Activated CD4-positive, alpha-beta T cell treated with anti-CD3 and anti-CD28 coated beads for 36 hours (primary cell): ENCODE data around the gene MOB3B. TPM values are rescaled to one million over a fixed set of nuclear protein-coding genes. Genes with fewer than 3 reads are reported as not detected.

Source experiments
- ATAC-seq: fragments of 200-7000 bp; cut with Tn5 transposase; one replicate; pipeline ENCODE4 v1.10.0; 2021; ENCODE audit warnings: mild to moderate bottlenecking, moderate library complexity
- CTCF ChIA-PET: fragments of 350-600 bp; sonication (Branson Sonifier 250); formaldehyde crosslinking; loops from one replicate; lab custom pipeline; 2021; ENCODE audit warnings: antibody characterized with exemption; lab: Charles Lee
- POLR2A ChIA-PET: fragments of 350-600 bp; sonication (Branson Sonifier 250); formaldehyde crosslinking; loops from one replicate; lab custom pipeline; 2021; ENCODE audit warnings: antibody characterized with exemption, inconsistent platforms; lab: Charles Lee
- DNase-seq: peaks from one replicate; pipeline ENCODE4 v3.0.0-alpha.2; 2020
- H3K27ac Mint-ChIP-seq: one replicate; pipeline ENCODE4 v1.8.0; 2021; ENCODE audit warnings: mixed read lengths
- H3K27me3 Mint-ChIP-seq: one replicate; pipeline ENCODE4 v1.8.0; 2021; ENCODE audit warnings: mixed read lengths
- H3K36me3 Mint-ChIP-seq: one replicate; pipeline ENCODE4 v1.8.0; 2021; ENCODE audit warnings: low read depth, mixed read lengths
- H3K4me1 Mint-ChIP-seq: one replicate; pipeline ENCODE4 v1.8.0; 2021; ENCODE audit warnings: mixed read lengths
- H3K4me3 Mint-ChIP-seq: one replicate; pipeline ENCODE4 v1.8.0; 2021; ENCODE audit warnings: mild to moderate bottlenecking, moderate library complexity, mixed read lengths
- H3K9me3 Mint-ChIP-seq: one replicate; pipeline ENCODE4 v1.8.0; 2021; ENCODE audit warnings: low read depth, mixed read lengths
- intact Hi-C, 2 experiments: fragments of 100-400 bp; cut with DNase I in 1 of 2; cut with micrococcal nuclease in 1 of 2; formaldehyde crosslinking; loops; one replicate each; pipeline versions ENCODE4 v1.14.2 to v1.15.1; 2022 to 2024; cut with DNase I, micrococcal nuclease
- total RNA-seq, 2 experiments: library from RNA; stranded (reverse); gene quantifications; one replicate each; pipeline ENCODE4 v1.2.3, GENCODE V29; 2021

The MOB3B gene
- total RNA-seq, 2 experiments from 2014 or later, result 0.80 to 0.88 TPM

- Mint-ChIP-seq H3K9me3 (peaks cover 4% of the 10 kb centered on the region), H3K36me3 (no peaks in the 10 kb centered on the region), H3K4me3 (no peak overlapping the region), H3K27me3 (no peaks in the 10 kb centered on the region), H3K27ac (no peak overlapping the region), H3K4me1 (peaks cover 12% of the 10 kb centered on the region)
- ChIA-PET CTCF (no interaction called here), POLR2A (no interaction called here)
- ATAC-seq, result no peak
- no peak for DNase-seq
- intact Hi-C loops, result no loop called here
These were observed 33.5 kb downstream of the MOB3B start for GRCh38 chr9:27496135-27496504.

GRCh38 chr9:27495480-27496134 lies 34.0 kb downstream of the MOB3B start:
- ChIA-PET CTCF (no interaction called here), POLR2A (no interaction called here)
- ATAC-seq (no peak), DNase-seq (no peak)
- Mint-ChIP-seq H3K36me3 (no peaks in the 10 kb centered on the region), H3K27ac (no peak overlapping the region), H3K27me3 (no peaks in the 10 kb centered on the region), H3K9me3 (peaks cover 4% of the 10 kb centered on the region), H3K4me1 (peaks cover 9% of the 10 kb centered on the region), H3K4me3 (no peak overlapping the region)
- intact Hi-C loops, result no loop called here

GRCh38 chr9:27491154-27491553 lies 38.5 kb downstream of the MOB3B start:
- no peak overlapping the region for H3K4me3 Mint-ChIP-seq
- ChIA-PET POLR2A (no interaction called here), CTCF (no interaction called here)
- peaks cover 4% of the 10 kb centered on the region for H3K9me3 Mint-ChIP-seq
- no peak overlapping the region for H3K27ac Mint-ChIP-seq
- H3K4me1 Mint-ChIP-seq, result peaks cover 2% of the 10 kb centered on the region
- intact Hi-C loops, result no loop called here
- no peaks in the 10 kb centered on the region for H3K36me3 Mint-ChIP-seq
- no peak for ATAC-seq
- DNase-seq, result no peak
- no peaks in the 10 kb centered on the region for H3K27me3 Mint-ChIP-seq

- ChIA-PET POLR2A (no interaction called here), CTCF (interaction anchor here (0.6 to 1.1 kb wide), 4 partner anchors 27 to 215 kb away, joined by 3 to 5 read pairs (median 4); no protein-coding TSS in a partner anchor)
- ATAC-seq (peak; percentile 26), DNase-seq (no peak)
- H3K4me1 Mint-ChIP-seq, result peaks cover 18% of the 10 kb centered on the region
- no peaks in the 10 kb centered on the region for H3K36me3 Mint-ChIP-seq
- no peaks in the 10 kb centered on the region for H3K27me3 Mint-ChIP-seq
- peaks cover 2% of the 10 kb centered on the region for H3K9me3 Mint-ChIP-seq
- no peak overlapping the region for H3K4me3 Mint-ChIP-seq
- no peak overlapping the region for H3K27ac Mint-ChIP-seq
- intact Hi-C loops, result no loop called here
These were observed 40.3 kb downstream of the MOB3B start for GRCh38 chr9:27489087-27489876.

- H3K36me3 Mint-ChIP-seq, result no peaks in the 10 kb centered on the region
- ChIA-PET POLR2A (no interaction called here), CTCF (interaction anchor here (0.7 to 0.9 kb wide), 2 partner anchors 10 to 25 kb away, joined by 3 to 4 read pairs; no protein-coding TSS in a partner anchor)
- no peak overlapping the region for H3K27ac Mint-ChIP-seq
- no peak for ATAC-seq
- no peak for DNase-seq
- H3K27me3 Mint-ChIP-seq, result no peaks in the 10 kb centered on the region
- intact Hi-C loops, result no loop called here
- no peak overlapping the region for H3K4me3 Mint-ChIP-seq
- peaks cover 18% of the 10 kb centered on the region for H3K4me1 Mint-ChIP-seq
- H3K9me3 Mint-ChIP-seq, result no peaks in the 10 kb centered on the region
These were observed 41.7 kb downstream of the MOB3B start for GRCh38 chr9:27487927-27488326.

- no peak for ATAC-seq
- Mint-ChIP-seq H3K27ac (no peak overlapping the region), H3K36me3 (no peaks in the 10 kb centered on the region), H3K9me3 (no peaks in the 10 kb centered on the region), H3K4me3 (no peak overlapping the region), H3K4me1 (peaks cover 18% of the 10 kb centered on the region), H3K27me3 (no peaks in the 10 kb centered on the region)
- ChIA-PET POLR2A (no interaction called here), CTCF (interaction anchor here (0.9 kb wide), 1 partner anchor 10 kb away, joined by 4 read pairs; no protein-coding TSS in a partner anchor)
- DNase-seq, result no peak
- intact Hi-C loops, result no loop called here
These were observed 42.4 kb downstream of the MOB3B start for GRCh38 chr9:27487128-27487640.

GRCh38 chr9:27485158-27485557 lies 44.5 kb downstream of the MOB3B start:
- Mint-ChIP-seq H3K4me1 (peaks cover 18% of the 10 kb centered on the region), H3K27ac (no peak overlapping the region), H3K27me3 (no peaks in the 10 kb centered on the region), H3K4me3 (no peak overlapping the region), H3K9me3 (no peaks in the 10 kb centered on the region), H3K36me3 (no peaks in the 10 kb centered on the region)
- intact Hi-C loops, result no loop called here
- DNase-seq (no peak), ATAC-seq (peak; percentile 65)
- ChIA-PET CTCF (interaction anchor here (1.5 kb wide), 1 partner anchor 23 kb away, joined by 3 read pairs; no protein-coding TSS in a partner anchor), POLR2A (no interaction called here)

- DNase-seq (no peak), ATAC-seq (no peak)
- Mint-ChIP-seq H3K4me1 (peaks cover 16% of the 10 kb centered on the region), H3K27ac (no peak overlapping the region), H3K9me3 (peaks cover 6% of the 10 kb centered on the region), H3K27me3 (no peaks in the 10 kb centered on the region), H3K4me3 (no peak overlapping the region), H3K36me3 (no peaks in the 10 kb centered on the region)
- ChIA-PET POLR2A (no interaction called here), CTCF (interaction anchor here (1.1 kb wide), 1 partner anchor 22 kb away, joined by 3 read pairs; no protein-coding TSS in a partner anchor)
- intact Hi-C loops, result no loop called here
These were observed 46.0 kb downstream of the MOB3B start for GRCh38 chr9:27483576-27483975.

- POLR2A ChIA-PET, result no interaction called here
- peaks cover 12% of the 10 kb centered on the region for H3K9me3 Mint-ChIP-seq
- intact Hi-C loops, result no loop called here
- CTCF ChIA-PET, result no interaction called here
- DNase-seq, result no peak
- no peaks in the 10 kb centered on the region for H3K27me3 Mint-ChIP-seq
- H3K4me1 Mint-ChIP-seq, result peaks cover 16% of the 10 kb centered on the region
- ATAC-seq, result no peak
- peaks cover 2% of the 10 kb centered on the region for H3K36me3 Mint-ChIP-seq
- no peak overlapping the region for H3K4me3 Mint-ChIP-seq
- H3K27ac Mint-ChIP-seq, result no peak overlapping the region
These were observed 46.9 kb downstream of the MOB3B start for GRCh38 chr9:27482709-27483108.

- peaks cover 12% of the 10 kb centered on the region for H3K9me3 Mint-ChIP-seq
These were observed 51.3 kb downstream of the MOB3B start for GRCh38 chr9:27478322-27478721.

GRCh38 chr9:27476870-27477515 lies 52.6 kb downstream of the MOB3B start:
- ChIA-PET POLR2A (no interaction called here), CTCF (no interaction called here)
- Mint-ChIP-seq H3K36me3 (peaks cover 2% of the 10 kb centered on the region), H3K4me1 (no peaks in the 10 kb centered on the region), H3K27ac (no peak overlapping the region), H3K4me3 (no peak overlapping the region), H3K27me3 (no peaks in the 10 kb centered on the region), H3K9me3 (peaks cover 12% of the 10 kb centered on the region)
- ATAC-seq (no peak), DNase-seq (no peak)
- intact Hi-C loops, result no loop called here

More at GRCh38 chr9:27478322-27478721, 51.3 kb downstream of the MOB3B start:
- Mint-ChIP-seq H3K27me3 (no peaks in the 10 kb centered on the region), H3K36me3 (peaks cover 2% of the 10 kb centered on the region), H3K4me3 (no peak overlapping the region), H3K27ac (no peak overlapping the region), H3K4me1 (no peaks in the 10 kb centered on the region)
- intact Hi-C loops, result no loop called here
- ATAC-seq, result no peak
- ChIA-PET CTCF (interaction anchor here (0.7 kb wide), 1 partner anchor 709 kb away, joined by 3 read pairs; no protein-coding TSS in a partner anchor), POLR2A (no interaction called here)
- DNase-seq, result no peak
